Ovary (tissue), 9 donors: ENCODE measurements around the gene MCFD2. TPM values are rescaled to one million over a fixed set of nuclear protein-coding genes. Genes with fewer than 3 reads are reported as not detected.
"Not testable (repeated sequence)": the region's sequence is repeated elsewhere in the genome, so short reads cannot be mapped to it uniquely, and the experiment has no call there.

Experiments used
- DNase-seq, 5 donors: peaks; one replicate each; pipeline ENCODE4 v3.0.0-alpha.2; 2019 to 2020
- H3K27ac ChIP-seq, 2 donors: fragments of 200-600 bp; one replicate each; pipeline versions ENCODE4 v1.5.1 to v1.8.0; 2019 to 2022
- H3K27me3 ChIP-seq: fragments of 200-600 bp; one replicate; pipeline ENCODE4 v1.8.0; 2022
- H3K36me3 ChIP-seq: fragments of 200-600 bp; sonication (generic); one replicate; pipeline ENCODE4 v1.5.1; 2019
- H3K4me1 ChIP-seq: one replicate; pipeline ENCODE4 v1.8.1; 2013; ENCODE audit warnings: mild to moderate bottlenecking, moderate library complexity; ENCODE audit not compliant: insufficient read depth
- H3K4me3 ChIP-seq: fragments of 200-600 bp; sonication (generic); one replicate; pipeline ENCODE4 v1.5.1; 2017
- H3K9me3 ChIP-seq, 2 donors: fragments of 200-600 bp in 1 of 2; sonication (generic) in 1 of 2; one replicate each; pipeline versions ENCODE4 v1.5.1 to v1.8.1; 2013 to 2019; ENCODE audit warnings: mild to moderate bottlenecking in 1 of 2, moderate library complexity in 1 of 2
- CTCF ChIP-seq, 3 donors: fragments of 450-650 bp in 2 of 3; fragments of 200-600 bp in 1 of 3; IDR thresholded peaks; one replicate each; pipeline versions ENCODE4 v1.5.1 to v1.8.0; 2016 to 2022; ENCODE audit warnings: antibody characterized with exemption in 3 of 3, mild to moderate bottlenecking in 1 of 3
- EP300 ChIP-seq: sonication (generic); formaldehyde crosslinking; IDR thresholded peaks from one replicate; pipeline ENCODE4 v1.6.1; 2017; ENCODE audit warnings: antibody characterized with exemption
- POLR2A ChIP-seq: fragments of 450-650 bp; IDR thresholded peaks from one replicate; pipeline ENCODE4 v1.6.1; 2017; ENCODE audit warnings: antibody characterized with exemption, mild to moderate bottlenecking, moderate library complexity
- WGBS, 3 donors: extraction: QIAGEN DNeasy Blood & Tissue Kit in 1 of 3; methylation state at CpG; one replicate each; pipeline versions ENCODE4 v1.1.5 to v1.1.7; 2013 to 2017; 5-methylcytosine and 5-hydroxymethylcytosine counted together
- intact Hi-C, 4 donors: fragments of 100-400 bp; cut with DNase I; formaldehyde crosslinking; loops; one replicate each; pipeline versions ENCODE4 v1.11.0 to v1.15.1; 2022 to 2023
- polyA plus RNA-seq, 2 donors: library from polyadenylated mRNA; stranded (reverse); fragments of 200-250 nt in 1 of 2; fragments of 350-450 nt in 1 of 2; fragmentation: Illumina TruSeq in 1 of 2; extraction: RNeasy Lipid Tissue Mini Kit (QIAGEN cat#74804) in 1 of 2; gene quantifications; one replicate each; pipeline ENCODE4 v1.2.3, GENCODE V29; 2013 to 2014
- total RNA-seq, 7 donors: library from RNA; depleted of rRNA in 2 of 7; stranded (reverse); fragments of >200 nt in 2 of 7; fragmentation: NEBNext Ultra II Directional in 3 of 7; extraction: Animal tissue kit (Norgen Biotek cat#: 25700) in 3 of 7; gene quantifications; one replicate each; pipeline versions ENCODE4 v1.1.0 to v1.2.4, GENCODE V29; 2016 to 2023
- donor health status: DM: no; HTN: no; CAD: no; lungs with moderate emphysema.
- donor health status: DM: no; HTN: no; CAD: no.
- donor health status: Bipolar disorder and iron deficiency.
- donor health status: DM: yes; HTN: yes; CAD: no.
- donor health status: DM: no; HTN: no; CAD: no.
- donor health status: DM: yes; HTN: yes; CAD: no.

Gene MCFD2
- total and polyA plus RNA-seq, 9 donors = 62.8 to 176 (median 134) TPM

DNA sequence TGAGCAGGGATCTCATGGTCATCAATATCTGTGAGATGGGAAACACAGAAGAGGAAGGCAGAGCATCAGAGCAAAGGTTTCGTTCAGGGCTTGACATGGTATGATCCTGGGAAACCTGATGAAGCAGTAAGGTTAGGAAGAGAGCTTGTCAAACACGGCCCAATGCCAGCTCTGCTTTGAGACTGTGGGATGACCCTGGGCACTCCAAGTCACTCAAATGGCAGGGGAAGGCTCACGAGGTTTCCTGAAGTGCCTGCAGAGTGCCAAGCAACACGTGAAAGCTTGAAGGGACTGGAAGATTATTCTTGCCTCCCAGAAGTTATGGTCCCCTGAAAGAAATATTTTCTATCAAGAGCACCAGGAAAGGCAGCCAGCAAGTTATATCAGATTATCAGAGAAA lies 6.5 kb downstream of the MCFD2 start:
- Histone ChIP-seq H3K9me3 (no peaks in the 10 kb centered on the region), H3K27me3 (no peaks in the 10 kb centered on the region), H3K4me3 (no peak overlapping the region), H3K36me3 (no peaks in the 10 kb centered on the region), H3K27ac (no peak overlapping the region), H3K4me1 (peaks cover 11% of the 10 kb centered on the region)
- TF ChIP-seq EP300 (no peak), CTCF (IDR thresholded peaks at IDR 0.05) (no peak), POLR2A (no peak)
- no peak for DNase-seq
- 74 to 75% (median 74%) methylated on average over 4 of the region's 4 CpGs for WGBS, 3 donors
- intact Hi-C loops = no loop called here

DNA sequence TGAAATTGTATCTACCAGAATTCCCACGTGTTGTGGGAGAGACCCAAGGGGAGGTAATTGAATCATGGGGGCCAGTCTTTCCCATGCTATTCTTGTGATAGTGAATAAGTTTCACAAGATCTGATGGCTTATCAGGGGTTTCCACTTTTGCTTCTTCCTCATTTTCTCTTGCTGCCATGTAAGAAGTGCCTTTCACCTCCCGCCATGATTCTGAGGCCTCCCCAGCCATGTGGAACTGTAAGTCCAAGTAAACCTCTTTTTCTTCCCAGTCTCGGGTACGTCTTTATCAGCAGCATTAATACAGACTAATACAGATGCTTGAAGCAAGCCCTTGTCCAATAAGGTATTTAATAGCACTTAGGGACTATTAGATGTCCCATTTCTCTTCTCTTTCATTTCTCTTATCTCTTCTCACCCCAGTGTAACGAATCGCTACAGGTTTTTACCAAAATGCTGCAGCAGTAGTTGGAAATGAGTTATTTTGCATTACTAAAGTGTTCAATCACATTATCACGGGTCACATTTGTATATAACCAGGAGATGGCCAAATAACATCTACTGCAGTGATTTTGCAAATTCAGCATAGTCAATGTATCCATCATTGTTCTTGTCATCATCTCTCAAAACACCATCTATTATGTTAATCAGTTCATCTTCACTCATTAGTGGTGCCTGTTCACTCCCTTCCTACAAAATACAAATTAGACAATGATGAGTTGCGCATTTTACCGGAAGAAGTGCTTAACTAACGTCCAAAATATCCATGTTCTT lies 10.5 kb downstream of the MCFD2 start:
- 91 to 93% (median 92%) methylated on average over 10 of the region's 10 CpGs for WGBS, 3 donors
- H3K4me3 ChIP-seq, H3K9me3 ChIP-seq, intact Hi-C loops, H3K27ac ChIP-seq, H3K36me3 ChIP-seq, H3K27me3 ChIP-seq, DNase-seq, H3K4me1 ChIP-seq: not testable (repeated sequence)

DNA sequence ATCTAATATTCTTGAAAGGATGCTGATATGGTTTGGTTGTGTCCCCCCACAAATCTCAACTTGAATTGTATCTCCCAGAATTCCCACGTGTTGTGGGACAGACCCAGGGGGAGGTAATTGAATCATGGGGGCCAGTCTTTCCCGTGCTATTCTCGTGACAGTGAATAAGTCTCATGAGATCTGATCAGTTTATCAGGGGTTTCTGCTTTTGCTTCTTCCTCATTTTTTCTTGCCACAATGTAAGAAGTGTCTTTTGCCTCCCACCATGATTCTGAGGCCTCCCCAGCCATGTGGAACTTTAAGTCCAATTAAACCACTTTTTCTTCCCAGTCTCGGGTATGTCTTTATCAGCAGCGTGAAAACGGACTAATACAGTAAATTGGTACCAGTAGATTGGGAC lies 12.6 kb downstream of the MCFD2 start:
- WGBS, 3 donors = 70 to 79% (median 77%) methylated on average over 6 of the region's 6 CpGs
- H3K9me3 ChIP-seq, H3K36me3 ChIP-seq, DNase-seq, intact Hi-C loops, H3K27me3 ChIP-seq, H3K4me1 ChIP-seq, H3K27ac ChIP-seq, H3K4me3 ChIP-seq: not testable (repeated sequence)

- no peaks in the 10 kb centered on the region for H3K36me3 ChIP-seq
- no peaks in the 10 kb centered on the region for H3K9me3 ChIP-seq
- TF ChIP-seq POLR2A = no peak
- TF ChIP-seq CTCF (IDR thresholded peaks at IDR 0.05) = no peak
- no peak for TF ChIP-seq EP300
- H3K27me3 ChIP-seq = no peaks in the 10 kb centered on the region
- no peak overlapping the region for H3K4me3 ChIP-seq
- intact Hi-C loops = no loop called here
- H3K4me1 ChIP-seq = peaks cover 2% of the 10 kb centered on the region
- DNase-seq = no peak
- H3K27ac ChIP-seq = no peak overlapping the region
Measured at GRCh38 chr2:46902465-46902864, 13.1 kb downstream of the MCFD2 start.

GRCh38 chr2:46901611-46902010 lies 14.0 kb downstream of the MCFD2 start:
- Histone ChIP-seq H3K4me3 (no peak overlapping the region), H3K27me3 (no peaks in the 10 kb centered on the region), H3K36me3 (no peaks in the 10 kb centered on the region), H3K27ac (no peak overlapping the region), H3K4me1 (peaks cover 2% of the 10 kb centered on the region), H3K9me3 (no peaks in the 10 kb centered on the region)
- no peak for DNase-seq
- 47 to 62% (median 52%) methylated on average over 2 of the region's 2 CpGs for WGBS, 3 donors
- intact Hi-C loops = no loop called here
- TF ChIP-seq EP300 = no peak
- no peak for TF ChIP-seq CTCF (IDR thresholded peaks at IDR 0.05)
- TF ChIP-seq POLR2A = no peak
